HEK293T (cell line): ENCODE data around the gene PDIA5.

Experiments used
- CTCF ChIA-PET: fragments of 350-600 bp; formaldehyde crosslinking; extraction: SDS; loops from one replicate; lab custom pipeline; 2021; ENCODE audit warnings: antibody characterized with exemption, inconsistent platforms; lab: Yijun Ruan, JAX
- POLR2A ChIA-PET: fragments of 350-600 bp; formaldehyde crosslinking; extraction: SDS; loops from one replicate; lab custom pipeline; 2020; ENCODE audit warnings: antibody characterized with exemption, inconsistent platforms; lab: Yijun Ruan, JAX
- DNase-seq: peaks from one replicate; pipeline ENCODE4 v3.0.0; 2012; ENCODE audit warnings: mixed read lengths; ENCODE audit errors: extremely low spot score
- ARNT ChIP-seq: fragments of 450-650 bp; IDR thresholded peaks from 2 replicates; pipeline ENCODE4 v1.6.1; 2017; ENCODE audit warnings: mild to moderate bottlenecking
- BHLHE40 ChIP-seq: fragments of 450-650 bp; IDR thresholded peaks from 2 replicates; pipeline ENCODE4 v1.6.1; 2016; ENCODE audit warnings: mild to moderate bottlenecking, moderate library complexity, borderline replicate concordance
- CTBP1 ChIP-seq: fragments of 450-650 bp; IDR thresholded peaks from 2 replicates; pipeline ENCODE4 v1.6.1; 2016; ENCODE audit warnings: borderline replicate concordance
- ELF4 ChIP-seq: fragments of 450-650 bp; IDR thresholded peaks from 2 replicates; pipeline ENCODE4 v1.6.1; 2017; ENCODE audit warnings: antibody characterized with exemption
- FOXA1 ChIP-seq: fragments of 450-650 bp; IDR thresholded peaks from 2 replicates; pipeline ENCODE4 v1.6.1; 2016; ENCODE audit warnings: mild to moderate bottlenecking
- FOXK2 ChIP-seq: fragments of 450-650 bp; IDR thresholded peaks from 2 replicates; pipeline ENCODE4 v1.6.1; 2016; ENCODE audit warnings: mild to moderate bottlenecking
- FOXM1 ChIP-seq: fragments of 450-650 bp; IDR thresholded peaks from 2 replicates; pipeline ENCODE4 v1.6.1; 2017; ENCODE audit warnings: mild to moderate bottlenecking, borderline replicate concordance
- HDGF ChIP-seq: fragments of 450-650 bp; IDR thresholded peaks from 2 replicates; pipeline ENCODE4 v1.6.1; 2017; ENCODE audit warnings: antibody characterized with exemption, borderline replicate concordance
- L3MBTL2 ChIP-seq: fragments of 450-650 bp; conservative IDR thresholded peaks from 2 replicates; pipeline ENCODE4 v1.6.1; 2016; ENCODE audit warnings: mild to moderate bottlenecking
- LEF1 ChIP-seq: fragments of 450-650 bp; IDR thresholded peaks from 2 replicates; pipeline ENCODE4 v1.6.1; 2017; ENCODE audit warnings: mild to moderate bottlenecking, borderline replicate concordance
- NFRKB ChIP-seq: fragments of 450-650 bp; IDR thresholded peaks from 2 replicates; pipeline ENCODE4 v1.6.1; 2016; ENCODE audit warnings: mild to moderate bottlenecking, moderate library complexity
- SP1 ChIP-seq: fragments of 450-650 bp; IDR thresholded peaks from 2 replicates; pipeline ENCODE4 v1.6.1; 2017
- SUZ12 ChIP-seq: fragments of 450-650 bp; IDR thresholded peaks from 2 replicates; pipeline ENCODE4 v1.6.1; 2016; ENCODE audit warnings: mild to moderate bottlenecking
- TARDBP ChIP-seq: fragments of 450-650 bp; IDR thresholded peaks from 2 replicates; pipeline ENCODE4 v1.6.1; 2016
- ZNF384 ChIP-seq: fragments of 450-650 bp; IDR thresholded peaks from 2 replicates; pipeline ENCODE4 v1.6.1; 2016
- TF ChIP-seq, protein P1 (sequence below): fragments of 450-650 bp; IDR thresholded peaks from 2 replicates; pipeline ENCODE4 v1.6.1; 2016

The PDIA5 gene

DNA sequence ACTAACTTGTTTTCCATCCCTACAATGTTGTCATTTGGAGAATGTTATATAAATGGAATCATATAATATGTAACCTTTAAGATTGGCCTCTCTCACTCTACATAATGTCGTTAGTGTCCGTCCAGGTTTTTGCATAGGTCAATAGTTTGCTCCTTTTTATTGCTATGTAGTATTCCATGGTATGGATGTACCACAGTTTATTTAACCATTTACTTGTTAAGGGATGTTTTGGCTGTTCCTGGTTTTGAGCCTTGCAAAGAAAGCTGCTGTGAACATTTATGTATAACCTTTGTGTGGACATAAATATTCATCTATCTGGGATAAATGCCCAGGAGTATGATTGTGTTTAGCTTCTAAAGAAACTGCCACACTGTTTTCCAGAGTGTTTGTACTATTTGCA is 100.9 kb downstream of the PDIA5 start:
- ChIA-PET CTCF (no interaction called here), POLR2A (no interaction called here)
- no peak for DNase-seq
- TF ChIP-seq ARNT (no peak), BHLHE40 (no peak), HDGF (no peak), L3MBTL2 (no peak), FOXA1 (no peak), CTBP1 (no peak)

DNA sequence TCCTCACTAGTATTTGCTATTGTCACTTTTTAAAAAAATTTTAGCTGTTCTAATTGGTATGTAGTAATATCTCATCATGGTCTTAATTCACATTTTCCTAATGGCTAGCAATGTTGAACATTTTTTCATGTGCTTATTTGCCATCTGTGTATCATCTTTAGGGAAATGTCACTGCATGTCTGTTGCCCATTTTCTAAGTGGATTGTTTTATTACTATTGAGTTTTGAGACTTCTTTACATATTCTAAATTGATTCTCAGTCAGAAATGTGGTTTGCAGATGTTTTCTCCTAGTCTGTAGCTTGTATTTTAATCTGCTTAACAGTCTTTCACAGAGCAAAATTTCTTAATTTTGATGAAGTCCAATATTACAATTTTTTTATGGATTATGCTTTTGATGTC is 101.3 kb downstream of the PDIA5 start:
- ChIA-PET CTCF (no interaction called here), POLR2A (no interaction called here)
- TF ChIP-seq FOXM1, result no peak
- no peak for TF ChIP-seq CTBP1
- no peak for TF ChIP-seq TARDBP
- TF ChIP-seq HDGF, result no peak
- TF ChIP-seq NFRKB, result no peak
- TF ChIP-seq SP1, result no peak
- TF ChIP-seq ELF4, result no peak
- DNase-seq, result no peak

DNA sequence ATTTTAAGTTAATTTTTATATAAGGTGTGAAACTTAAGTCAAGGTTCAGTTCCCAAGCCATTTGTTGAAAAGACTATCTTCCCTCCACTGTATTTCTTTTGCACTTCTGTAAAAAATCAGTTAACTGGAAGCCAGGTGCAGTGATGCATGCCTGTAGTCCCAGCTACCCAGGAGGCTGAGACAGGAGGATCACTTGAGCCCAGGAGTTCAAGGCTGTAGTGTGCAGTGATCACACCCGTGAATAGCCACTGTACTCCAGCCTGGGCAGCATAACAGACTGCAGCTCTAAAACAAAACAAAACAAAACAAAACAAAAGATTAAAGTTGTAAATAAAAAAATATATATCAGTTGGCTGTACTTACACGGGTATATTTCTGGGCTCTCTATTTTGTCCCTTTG is 101.8 kb downstream of the PDIA5 start:
- no peak for TF ChIP-seq FOXM1
- TF ChIP-seq, protein P1, sequence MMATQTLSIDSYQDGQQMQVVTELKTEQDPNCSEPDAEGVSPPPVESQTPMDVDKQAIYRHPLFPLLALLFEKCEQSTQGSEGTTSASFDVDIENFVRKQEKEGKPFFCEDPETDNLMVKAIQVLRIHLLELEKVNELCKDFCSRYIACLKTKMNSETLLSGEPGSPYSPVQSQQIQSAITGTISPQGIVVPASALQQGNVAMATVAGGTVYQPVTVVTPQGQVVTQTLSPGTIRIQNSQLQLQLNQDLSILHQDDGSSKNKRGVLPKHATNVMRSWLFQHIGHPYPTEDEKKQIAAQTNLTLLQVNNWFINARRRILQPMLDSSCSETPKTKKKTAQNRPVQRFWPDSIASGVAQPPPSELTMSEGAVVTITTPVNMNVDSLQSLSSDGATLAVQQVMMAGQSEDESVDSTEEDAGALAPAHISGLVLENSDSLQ, result no peak
- no peak for TF ChIP-seq BHLHE40
- TF ChIP-seq TARDBP, result no peak
- TF ChIP-seq ZNF384, result no peak
- no peak for TF ChIP-seq ELF4
- ChIA-PET CTCF (no interaction called here), POLR2A (no interaction called here)
- DNase-seq, result no peak

DNA sequence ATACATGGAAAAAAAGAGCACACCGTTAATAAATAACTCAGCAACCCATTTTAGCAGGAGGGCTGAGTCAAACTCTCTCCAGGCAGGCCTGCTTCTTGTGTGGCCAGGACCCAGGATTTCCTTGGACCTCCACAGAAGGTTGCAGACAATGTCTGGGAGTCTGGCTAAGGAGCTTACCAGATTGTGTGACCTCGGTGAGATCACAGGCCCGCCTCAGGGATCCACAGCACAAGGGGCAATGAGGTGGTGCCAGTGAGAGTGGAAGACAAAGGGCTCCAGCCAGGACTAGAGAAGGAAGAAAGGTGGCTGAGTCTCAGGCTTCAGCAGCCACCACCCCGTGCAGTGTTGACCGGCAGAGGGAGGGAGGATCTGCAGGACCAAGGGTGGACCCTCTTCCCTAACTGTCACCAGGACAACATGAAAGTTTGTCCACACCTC is 102.7 kb downstream of the PDIA5 start:
- ChIA-PET CTCF (no interaction called here), POLR2A (no interaction called here)
- no peak for TF ChIP-seq CTBP1
- no peak for TF ChIP-seq HDGF
- TF ChIP-seq, protein P1, result no peak
- no peak for TF ChIP-seq ZNF384
- TF ChIP-seq ELF4, result no peak
- no peak for TF ChIP-seq L3MBTL2
- no peak for TF ChIP-seq TARDBP
- no peak for TF ChIP-seq LEF1
- TF ChIP-seq NFRKB, result no peak
- TF ChIP-seq FOXM1, result no peak
- TF ChIP-seq FOXA1, result no peak
- no peak for TF ChIP-seq ARNT
- DNase-seq, result no peak

DNA sequence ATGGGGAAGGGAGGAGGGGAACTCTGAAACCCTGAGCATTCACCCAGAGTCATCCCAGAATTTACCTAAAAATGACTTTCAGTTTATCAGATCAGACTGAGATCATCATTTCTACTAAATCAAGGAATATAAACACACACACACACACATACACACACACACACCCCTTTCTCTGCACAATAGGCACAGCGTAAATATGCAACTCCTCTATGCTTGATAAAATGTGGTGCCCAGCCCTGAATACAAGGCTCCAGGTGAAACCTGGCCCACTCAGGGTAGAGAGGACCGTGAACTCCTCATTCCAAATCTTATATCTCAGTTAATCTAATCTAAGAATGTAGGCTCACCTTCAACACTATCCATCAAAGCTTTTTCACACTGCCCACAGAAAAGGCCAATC is 103.1 kb downstream of the PDIA5 start:
- CTCF ChIA-PET, result no interaction called here
- TF ChIP-seq SUZ12, result no peak
- TF ChIP-seq LEF1, result no peak
- no peak for TF ChIP-seq BHLHE40
- no peak for TF ChIP-seq ARNT
- TF ChIP-seq, protein P1, result no peak
- TF ChIP-seq FOXA1, result no peak
- TF ChIP-seq L3MBTL2, result no peak
- TF ChIP-seq ZNF384, result no peak
- no peak for TF ChIP-seq TARDBP
- no peak for TF ChIP-seq NFRKB
- no peak for TF ChIP-seq SP1
- POLR2A ChIA-PET, result no interaction called here
- DNase-seq, result no peak

DNA sequence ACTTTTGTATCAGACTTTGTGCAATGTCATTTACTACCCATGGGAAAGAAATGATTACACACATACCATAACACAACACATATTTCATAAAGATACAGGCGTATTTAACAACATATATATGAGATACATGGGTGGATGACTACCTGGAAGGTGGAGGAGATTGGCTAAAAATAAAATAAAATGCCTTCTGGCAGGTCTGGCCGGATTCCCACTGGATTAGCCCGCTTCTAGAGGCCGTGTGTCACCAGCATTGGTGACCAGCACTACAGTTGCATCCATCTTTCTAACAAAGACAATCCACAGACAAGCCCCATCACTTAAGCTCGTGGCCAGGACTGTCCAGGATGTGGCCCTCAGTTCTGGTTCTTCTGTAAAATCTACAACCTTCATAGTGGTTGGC is 114.0 kb downstream of the PDIA5 start:
- DNase-seq, result no peak
- POLR2A ChIA-PET, result interaction anchor here (0.9 kb wide), 1 partner anchor 21 kb away, joined by 3 read pairs; the partner anchor contains the start of gene SEC22A
- CTCF ChIA-PET, result no interaction called here
- TF ChIP-seq FOXA1 (no peak), ELF4 (no peak), FOXM1 (no peak), CTBP1 (no peak), BHLHE40 (no peak), L3MBTL2 (no peak), SP1 (no peak), ARNT (no peak), LEF1 (no peak), ZNF384 (no peak), SUZ12 (no peak), FOXK2 (no peak), HDGF (no peak), NFRKB (no peak), TARDBP (no peak)
- TF ChIP-seq, protein P1, result no peak
